H1 (cell line): ENCODE results near the gene BLCAP. TPM values are rescaled to one million over a fixed set of nuclear protein-coding genes. Genes with fewer than 3 reads are reported as not detected.

ENCODE experiments used
- CTCF ChIA-PET: fragments of 300-600 bp; sonication (Branson Sonifier 250); formaldehyde crosslinking; loops from one replicate; lab custom pipeline; 2021; ENCODE audit not compliant: partially characterized antibody; lab: Charles Lee
- POLR2A ChIA-PET: fragments of 300-600 bp; sonication (Branson Sonifier 250); formaldehyde crosslinking; loops from one replicate; lab custom pipeline; 2021; ENCODE audit warnings: inconsistent platforms; ENCODE audit not compliant: partially characterized antibody; lab: Charles Lee
- DNase-seq, 2 experiments: peaks; one replicate each; pipeline versions ENCODE4 v3.0.0 to v3.0.0-alpha.2; 2010 to 2022; ENCODE audit warnings: low spot score in 2 of 2, low read depth in 1 of 2, mixed read lengths in 1 of 2
- FAIRE-seq: peaks from 2 replicates; lab custom pipeline; 2011; peaks lifted over from hg19 to GRCh38; lab: Jason Lieb, UNC
- H2AFZ ChIP-seq: 2 replicates; pipeline ENCODE4 v1.8.1; 2012; ENCODE audit warnings: low read length, inconsistent platforms
- H2AK5ac ChIP-seq: 2 replicates; pipeline ENCODE4 v1.6.1; 2013; ENCODE audit warnings: low read depth, low read length
- H2BK120ac ChIP-seq: replicated peaks from 2 replicates; pipeline ENCODE3; 2013; ENCODE audit warnings: low read depth, low read length, inconsistent platforms
- H2BK12ac ChIP-seq: 2 replicates; pipeline ENCODE4 v1.6.1; 2013; ENCODE audit warnings: low read depth, low read length
- H2BK15ac ChIP-seq: 2 replicates; pipeline ENCODE4 v1.6.1; 2013; ENCODE audit warnings: low read length
- H2BK20ac ChIP-seq: 2 replicates; pipeline ENCODE4 v1.6.1; 2013; ENCODE audit warnings: low read length
- H2BK5ac ChIP-seq: 2 replicates; pipeline ENCODE4 v1.6.1; 2013; ENCODE audit warnings: low read depth, low read length
- H3K14ac ChIP-seq: 2 replicates; pipeline ENCODE4 v1.6.1; 2013; ENCODE audit warnings: inconsistent platforms; ENCODE audit not compliant: insufficient read length
- H3K18ac ChIP-seq: 2 replicates; pipeline ENCODE4 v1.6.1; 2013; ENCODE audit warnings: low read length; ENCODE audit errors: extremely low read depth
- H3K23ac ChIP-seq: 2 replicates; pipeline ENCODE4 v1.6.1; 2013; ENCODE audit warnings: inconsistent platforms; ENCODE audit not compliant: insufficient read length
- H3K23me2 ChIP-seq: 2 replicates; pipeline ENCODE4 v1.6.1; 2013; ENCODE audit warnings: low read depth, low read length
- H3K27ac ChIP-seq: 2 replicates; pipeline ENCODE4 v1.6.1; 2011; ENCODE audit warnings: low read depth, low read length, inconsistent platforms
- H3K27me3 ChIP-seq, 4 experiments: replicated peaks in 1 of 4; 1 replicate in 1 of 4; 2 replicates in 3 of 4; pipeline versions ENCODE4 v1.6.1 to v1.8.1; 2011 to 2013; ENCODE audit warnings: low read length in 3 of 4, mild to moderate bottlenecking in 3 of 4, inconsistent platforms in 2 of 4, mixed read lengths in 2 of 4, moderate library complexity in 1 of 4; ENCODE audit not compliant: control insufficient read depth in 3 of 4, insufficient read depth in 3 of 4; ENCODE audit errors: extremely low read depth in 1 of 4
- H3K36me3 ChIP-seq, 4 experiments: 2 replicates each; pipeline versions ENCODE4 v1.6.1 to v1.8.1; 2011 to 2013; ENCODE audit warnings: mild to moderate bottlenecking in 4 of 4, low read length in 3 of 4, moderate library complexity in 2 of 4, control low read depth in 1 of 4, inconsistent platforms in 1 of 4; ENCODE audit not compliant: insufficient read depth in 4 of 4, control insufficient read depth in 2 of 4
- H3K4ac ChIP-seq: replicated peaks from 2 replicates; pipeline ENCODE3; 2013; ENCODE audit warnings: low read length, low read depth, mixed read lengths, inconsistent platforms; ENCODE audit not compliant: insufficient read length
- H3K4me1 ChIP-seq, 4 experiments: replicated peaks in 1 of 4; 1 replicate in 1 of 4; 2 replicates in 3 of 4; pipeline versions ENCODE4 v1.6.1 to v1.8.1; 2011 to 2013; ENCODE audit warnings: low read length in 3 of 4, inconsistent platforms in 2 of 4, mixed read lengths in 1 of 4; ENCODE audit not compliant: insufficient read depth in 4 of 4, control insufficient read depth in 3 of 4
- H3K4me2 ChIP-seq, 2 experiments: 2 replicates each; pipeline versions ENCODE4 v1.6.1 to v1.8.1; 2011 to 2013; ENCODE audit warnings: low read depth in 2 of 2, low read length in 2 of 2, control low read depth in 1 of 2, inconsistent platforms in 1 of 2, mild to moderate bottlenecking in 1 of 2; ENCODE audit not compliant: insufficient read depth in 1 of 2
- H3K4me3 ChIP-seq, 4 experiments: fragments of 200-600, 300-600 bp in 1 of 4; sonication (generic), shearing (Covaris generic), sonication (Bioruptor Twin) in 1 of 4; 2 replicates each; pipeline versions ENCODE4 v1.5.1 to v1.8.1; 2011 to 2016; ENCODE audit warnings: low read length in 4 of 4, low read depth in 3 of 4, control low read depth in 2 of 4, inconsistent platforms in 2 of 4, mild to moderate bottlenecking in 2 of 4, mixed read lengths in 1 of 4, moderate library complexity in 1 of 4; ENCODE audit not compliant: insufficient read depth in 2 of 4; ENCODE audit errors: extremely low read depth in 1 of 4
- H3K56ac ChIP-seq: replicated peaks from 2 replicates; pipeline ENCODE3; 2013; ENCODE audit warnings: low read depth, mild to moderate bottlenecking, mixed read lengths, low read length, inconsistent platforms; ENCODE audit not compliant: insufficient read length
- H3K79me1 ChIP-seq: 2 replicates; pipeline ENCODE4 v1.6.1; 2013; ENCODE audit warnings: low read depth, low read length, control low read depth
- H3K79me2 ChIP-seq, 2 experiments: 2 replicates each; pipeline versions ENCODE4 v1.6.1 to v1.8.1; 2012 to 2013; ENCODE audit warnings: low read length in 2 of 2, mild to moderate bottlenecking in 2 of 2, inconsistent platforms in 1 of 2; ENCODE audit not compliant: insufficient read depth in 2 of 2, control insufficient read depth in 1 of 2
- H3K9ac ChIP-seq, 4 experiments: replicated peaks in 1 of 4; 1 replicate in 1 of 4; 2 replicates in 3 of 4; pipeline versions ENCODE4 v1.6.1 to v1.8.1; 2011 to 2013; ENCODE audit warnings: low read depth in 3 of 4, low read length in 3 of 4, control low read depth in 2 of 4, mild to moderate bottlenecking in 2 of 4, moderate library complexity in 2 of 4, inconsistent platforms in 1 of 4; ENCODE audit errors: extremely low read depth in 1 of 4
- H3K9me3 ChIP-seq, 2 experiments: 2 replicates each; pipeline versions ENCODE4 v1.6.1 to v1.8.1; 2012 to 2013; ENCODE audit warnings: mild to moderate bottlenecking in 2 of 2, moderate library complexity in 2 of 2, control low read depth in 1 of 2, inconsistent platforms in 1 of 2, low read depth in 1 of 2, low read length in 1 of 2, mixed read lengths in 1 of 2; ENCODE audit not compliant: insufficient read depth in 2 of 2
- H4K20me1 ChIP-seq, 2 experiments: replicated peaks in 1 of 2; 2 replicates each; pipeline versions ENCODE3 to v1.8.1; 2011 to 2013; ENCODE audit warnings: inconsistent platforms in 2 of 2, low read length in 2 of 2, mild to moderate bottlenecking in 1 of 2; ENCODE audit not compliant: insufficient read depth in 2 of 2, control insufficient read depth in 1 of 2
- H4K5ac ChIP-seq: 2 replicates; pipeline ENCODE4 v1.6.1; 2013; ENCODE audit warnings: low read length, low read depth, mixed read lengths, inconsistent platforms; ENCODE audit not compliant: insufficient read length
- H4K8ac ChIP-seq: 2 replicates; pipeline ENCODE4 v1.8.0; 2013; ENCODE audit warnings: mild to moderate bottlenecking, moderate library complexity, low read length, inconsistent platforms; ENCODE audit not compliant: insufficient read depth; ENCODE audit errors: extremely low read depth
- H4K91ac ChIP-seq: replicated peaks from 2 replicates; pipeline ENCODE3; 2013; ENCODE audit warnings: low read length, mixed read lengths, inconsistent platforms; ENCODE audit not compliant: insufficient read length
- ATF3 ChIP-seq: IDR thresholded peaks from 2 replicates; pipeline ENCODE4 v1.6.1; 2011; ENCODE audit warnings: low read depth, mild to moderate bottlenecking, low read length; ENCODE audit not compliant: insufficient read depth
- BACH1 ChIP-seq: IDR thresholded peaks from 2 replicates; pipeline ENCODE4 v1.6.1; 2012; ENCODE audit warnings: low read length, improper control_type of control experiment
- CHD1 ChIP-seq: IDR thresholded peaks from 2 replicates; pipeline ENCODE4 v1.6.1; 2012; ENCODE audit warnings: low read depth, low read length, improper control_type of control experiment
- EP300 ChIP-seq, 2 experiments: IDR thresholded peaks; 1 replicate in 1 of 2; 2 replicates in 1 of 2; pipeline ENCODE4 v1.6.1; 2011 to 2012; ENCODE audit warnings: low read depth in 2 of 2, low read length in 2 of 2, mild to moderate bottlenecking in 2 of 2, borderline replicate concordance in 1 of 2, inconsistent platforms in 1 of 2, moderate library complexity in 1 of 2
- GTF2F1 ChIP-seq: IDR thresholded peaks from 2 replicates; pipeline ENCODE4 v1.6.1; 2012; ENCODE audit warnings: low read depth, low read length, improper control_type of control experiment, borderline replicate concordance
- JUN ChIP-seq: IDR thresholded peaks from 2 replicates; pipeline ENCODE4 v1.6.1; 2011; ENCODE audit warnings: low read depth, mild to moderate bottlenecking, improper control_type of control experiment, low read length
- KDM4A ChIP-seq: IDR thresholded peaks from one replicate; pipeline ENCODE4 v1.7.1; 2012; ENCODE audit warnings: low read depth, mild to moderate bottlenecking, moderate library complexity, low read length, inconsistent platforms; ENCODE audit not compliant: severe bottlenecking
- MAFK ChIP-seq: IDR thresholded peaks from 2 replicates; pipeline ENCODE4 v1.6.1; 2012; ENCODE audit warnings: low read depth, mild to moderate bottlenecking, improper control_type of control experiment, low read length
- NRF1 ChIP-seq: IDR thresholded peaks from 2 replicates; pipeline ENCODE4 v1.6.1; 2011; ENCODE audit warnings: mild to moderate bottlenecking, low read depth, low read length, improper control_type of control experiment
- RBBP5 ChIP-seq: IDR thresholded peaks from 2 replicates; pipeline ENCODE4 v1.7.1; 2012; ENCODE audit warnings: low read depth, mild to moderate bottlenecking, inconsistent platforms, low read length, moderate library complexity, borderline replicate concordance
- RNF2 ChIP-seq: fragments of 200-900, 300-1000 bp; sonication (generic); IDR thresholded peaks from 2 replicates; pipeline ENCODE4 v1.7.1; 2016; ENCODE audit warnings: borderline replicate concordance, low read depth, mild to moderate bottlenecking, antibody characterized with exemption, low read length; ENCODE audit not compliant: poor library complexity, severe bottlenecking; ENCODE audit errors: missing control alignments
- TAF7 ChIP-seq: optimal IDR thresholded peaks from 2 replicates; pipeline ENCODE3; 2011; ENCODE audit warnings: low read depth, mild to moderate bottlenecking, inconsistent platforms, low read length, moderate library complexity, borderline replicate concordance
- ZNF274 ChIP-seq: IDR thresholded peaks from 2 replicates; pipeline ENCODE4 v1.7.0; 2012; ENCODE audit warnings: low read length, borderline replicate concordance; ENCODE audit errors: extremely low read depth
- WGBS, 2 experiments: shearing (Covaris generic) in 1 of 2; methylation state at CpG; one replicate each; pipeline versions ENCODE4 v1.1.6 to v1.1.7; 2013 to 2015; ENCODE audit warnings: low lambda C conversion rate in 2 of 2, mixed read lengths in 2 of 2, inconsistent platforms in 1 of 2, low coverage in 1 of 2, missing lambda C conversion rate in 1 of 2; ENCODE audit not compliant: insufficient replicate concordance in 2 of 2, insufficient coverage in 1 of 2, insufficient read length in 1 of 2; ENCODE audit errors: extremely low coverage in 1 of 2, missing lambda C conversion rate in 1 of 2; 5-methylcytosine and 5-hydroxymethylcytosine counted together
- polyA plus RNA-seq, 7 experiments: library from polyadenylated mRNA; depleted of rRNA in 3 of 7; stranded (reverse) in 5 of 7; unstranded in 2 of 7; fragments of >200 nt in 5 of 7; fragments of 200-250 nt in 2 of 7; gene quantifications; 1 replicate in 5 of 7; 2 replicates in 1 of 7; 4 replicates in 1 of 7; pipeline versions ENCODE4 v1.2.1 to v1.2.3, GENCODE V29; 2011 to 2013; ENCODE audit warnings: missing spikeins in 2 of 7, mixed read lengths in 2 of 7
- total RNA-seq: library from RNA; stranded (reverse); fragmentation: NEBNext Ultra II Directional; extraction: Animal tissue kit (Norgen Biotek cat#: 25700); gene quantifications from 2 replicates; pipeline ENCODE4 v1.2.1, GENCODE V29; 2021

The BLCAP gene
- total and polyA plus RNA-seq, 2 of the 8 experiments (the other 6 are each of a cell fraction or from before 2014, with no cell fraction given): 60.3 to 72.2 TPM

- no peaks in the 10 kb centered on the region for H3K23me2 ChIP-seq
- H3K27me3 ChIP-seq: no peaks in the 10 kb centered on the region
- no peak overlapping the region for H4K91ac ChIP-seq
- WGBS, 2 experiments: 94% methylated on average over 1 of the region's 1 CpG; no CpG with 5 or more reads in 1 of the 2 experiments
- no peaks in the 10 kb centered on the region for H3K79me2 ChIP-seq
- H3K36me3 ChIP-seq: no peaks in the 10 kb centered on the region
- no peak overlapping the region for H3K14ac ChIP-seq
- POLR2A ChIA-PET: no interaction called here
- no peak overlapping the region for H3K4me2 ChIP-seq
- H3K18ac ChIP-seq: no peak overlapping the region
- no peak overlapping the region for H3K4ac ChIP-seq
- no peaks in the 10 kb centered on the region for H3K9me3 ChIP-seq
- no peak overlapping the region for H2AK5ac ChIP-seq
- no peak overlapping the region for H3K27ac ChIP-seq
- CTCF ChIA-PET: interaction anchor here (1.6 to 5.6 kb wide), 2 partner anchors 8 to 12 kb away, joined by 5 to 55 read pairs; no protein-coding TSS in a partner anchor
- H4K8ac ChIP-seq: no peak overlapping the region
- H2BK5ac ChIP-seq: peak overlapping the region; percentile 35; the same call in 1 of the 2 replicates
- no peak overlapping the region for H3K4me3 ChIP-seq
- H3K56ac ChIP-seq: no peak overlapping the region
- H4K20me1 ChIP-seq: no peaks in the 10 kb centered on the region
- no peak overlapping the region for H3K9ac ChIP-seq
- no peak overlapping the region for H2AFZ ChIP-seq
- no peak overlapping the region for H2BK15ac ChIP-seq
- no peak overlapping the region for H2BK20ac ChIP-seq
- peaks cover 0 to 2% (median 0%) of the 10 kb centered on the region in 4 experiments; a peak in 2 of 7 replicates for H3K4me1 ChIP-seq
- no peak overlapping the region for H3K23ac ChIP-seq
- no peak overlapping the region for H2BK120ac ChIP-seq
- H3K79me1 ChIP-seq: no peaks in the 10 kb centered on the region
- DNase-seq (no peak), FAIRE-seq (no peak)
- H4K5ac ChIP-seq: no peak overlapping the region
- no peak overlapping the region for H2BK12ac ChIP-seq
- TF ChIP-seq RBBP5 (no peak), MAFK (no peak), RNF2 (no peak), TAF7 (no peak), NRF1 (no peak), KDM4A (no peak), EP300 (IDR thresholded peaks at IDR 0.05; ENCODE audit: borderline replicate concordance in 1 of 2, low read depth in 2 of 2, low read length in 2 of 2) (no peak), JUN (no peak), BACH1 (no peak), ATF3 (no peak), CHD1 (no peak), GTF2F1 (no peak), ZNF274 (no peak)
Measured at GRCh38 chr20:37576911-37577310, 49.2 kb upstream of the BLCAP start.
